SJCRH30 (cell line): Measurements from ENCODE around the gene C6orf47. TPM values are rescaled to one million over a fixed set of nuclear protein-coding genes. Genes with fewer than 3 reads are reported as not detected.
A peak's percentile ranks its signal among the peaks of the same experiment; 100 is the strongest.

Experiments used
- DNase-seq, 2 experiments: peaks; one replicate each; pipeline ENCODE4 v3.0.0-alpha.2; 2015 to 2020
- H3K27ac ChIP-seq: fragments of 250-450 bp; sonication (Bioruptor Pico); 2 replicates; pipeline ENCODE4 v1.5.1; 2020; ENCODE audit warnings: mild to moderate bottlenecking, moderate library complexity
- H3K27me3 ChIP-seq: fragments of 250-450 bp; sonication (Bioruptor Pico); 2 replicates; pipeline ENCODE4 v1.5.1; 2020; ENCODE audit warnings: mild to moderate bottlenecking, moderate library complexity
- H3K36me3 ChIP-seq: fragments of 250-450 bp; sonication (Bioruptor Pico); 2 replicates; pipeline ENCODE4 v1.5.1; 2020; ENCODE audit warnings: mild to moderate bottlenecking, moderate library complexity
- H3K4me1 ChIP-seq: fragments of 250-450 bp; sonication (Bioruptor Pico); 2 replicates; pipeline ENCODE4 v1.5.1; 2020; ENCODE audit warnings: mild to moderate bottlenecking, moderate library complexity
- H3K4me3 ChIP-seq: fragments of 250-450 bp; sonication (Bioruptor Pico); 2 replicates; pipeline ENCODE4 v1.5.1; 2020; ENCODE audit warnings: mild to moderate bottlenecking, moderate library complexity
- H3K9me3 ChIP-seq: fragments of 250-450 bp; sonication (Bioruptor Pico); replicated peaks from 2 replicates; pipeline ENCODE4 v1.5.1; 2020; ENCODE audit warnings: mild to moderate bottlenecking, moderate library complexity
- total RNA-seq: library from RNA; depleted of rRNA; stranded (reverse); fragments of >200 nt; shearing (Covaris generic); gene quantifications from 2 replicates; pipeline ENCODE4 v1.2.3, GENCODE V29; 2014

The C6orf47 gene
- total RNA-seq, 1 experiment from 2014 or later = 19.0 TPM

DNA sequence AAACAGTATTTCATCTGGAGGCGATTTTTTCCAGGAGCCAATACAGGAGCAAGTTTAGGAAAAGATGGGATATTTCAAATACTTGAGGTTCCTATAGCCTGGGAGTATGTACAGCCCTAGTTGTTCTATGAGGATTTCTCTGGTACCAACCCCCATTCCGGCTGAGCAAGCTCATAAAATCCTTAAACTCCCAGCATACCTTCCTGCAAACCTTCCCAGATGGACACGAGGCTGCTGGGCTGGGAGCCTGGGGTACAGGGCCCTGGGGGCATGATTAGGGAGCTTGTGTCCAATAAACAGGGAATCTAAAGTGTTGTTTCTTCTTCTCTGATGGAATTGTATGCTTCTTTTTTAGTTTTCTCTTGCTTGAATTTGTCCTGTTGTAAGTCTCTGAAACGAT lies 38.6 kb downstream of the C6orf47 start:
- DNase-seq = peak in 1 of 2 experiments; percentile 24
- no peaks in the 10 kb centered on the region for H3K9me3 ChIP-seq
- H3K27ac ChIP-seq = no peak overlapping the region; the same call in none of the 2 replicates
- H3K27me3 ChIP-seq = no peaks in the 10 kb centered on the region
- peaks cover 48% of the 10 kb centered on the region for H3K36me3 ChIP-seq
- H3K4me3 ChIP-seq = peak overlapping the region; percentile 95
- H3K4me1 ChIP-seq = no peaks in the 10 kb centered on the region

DNA sequence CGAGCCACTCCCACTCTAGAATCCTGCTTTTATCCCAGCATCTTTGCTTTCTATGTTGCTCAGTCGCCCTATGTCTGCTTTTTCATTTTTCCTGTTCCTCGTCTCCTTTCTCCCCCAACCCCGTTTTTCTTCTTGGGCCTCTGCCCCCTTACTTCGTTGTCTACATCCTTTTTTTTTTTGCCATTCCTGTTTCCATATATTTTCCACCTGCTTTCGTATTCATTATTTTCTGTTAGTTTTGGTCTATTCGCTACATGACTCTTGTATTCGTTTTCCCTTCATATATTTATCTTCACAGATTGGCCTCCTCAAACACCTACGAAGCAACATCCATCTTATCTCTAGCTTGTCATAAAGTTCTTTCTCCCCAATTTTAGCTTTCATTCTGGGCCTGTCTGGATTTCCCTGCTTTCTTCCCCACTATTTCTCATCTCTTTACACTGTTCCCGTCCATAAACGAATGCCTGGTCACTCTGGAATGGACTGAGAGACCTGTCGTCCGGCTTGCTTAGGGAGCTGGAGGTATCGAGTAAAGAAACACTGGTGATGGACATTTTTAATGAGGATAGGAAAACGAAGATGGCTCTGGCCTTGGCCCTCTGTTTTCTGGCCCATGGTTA lies 39.1 kb downstream of the C6orf47 start:
- H3K36me3 ChIP-seq = peaks cover 43% of the 10 kb centered on the region
- no peaks in the 10 kb centered on the region for H3K4me1 ChIP-seq
- peak overlapping the region; percentile 91 for H3K27ac ChIP-seq
- peak in 1 of 2 experiments; percentile 20 for DNase-seq
- H3K27me3 ChIP-seq = no peaks in the 10 kb centered on the region
- peak overlapping the region; percentile 95 for H3K4me3 ChIP-seq
- no peaks in the 10 kb centered on the region for H3K9me3 ChIP-seq

DNA sequence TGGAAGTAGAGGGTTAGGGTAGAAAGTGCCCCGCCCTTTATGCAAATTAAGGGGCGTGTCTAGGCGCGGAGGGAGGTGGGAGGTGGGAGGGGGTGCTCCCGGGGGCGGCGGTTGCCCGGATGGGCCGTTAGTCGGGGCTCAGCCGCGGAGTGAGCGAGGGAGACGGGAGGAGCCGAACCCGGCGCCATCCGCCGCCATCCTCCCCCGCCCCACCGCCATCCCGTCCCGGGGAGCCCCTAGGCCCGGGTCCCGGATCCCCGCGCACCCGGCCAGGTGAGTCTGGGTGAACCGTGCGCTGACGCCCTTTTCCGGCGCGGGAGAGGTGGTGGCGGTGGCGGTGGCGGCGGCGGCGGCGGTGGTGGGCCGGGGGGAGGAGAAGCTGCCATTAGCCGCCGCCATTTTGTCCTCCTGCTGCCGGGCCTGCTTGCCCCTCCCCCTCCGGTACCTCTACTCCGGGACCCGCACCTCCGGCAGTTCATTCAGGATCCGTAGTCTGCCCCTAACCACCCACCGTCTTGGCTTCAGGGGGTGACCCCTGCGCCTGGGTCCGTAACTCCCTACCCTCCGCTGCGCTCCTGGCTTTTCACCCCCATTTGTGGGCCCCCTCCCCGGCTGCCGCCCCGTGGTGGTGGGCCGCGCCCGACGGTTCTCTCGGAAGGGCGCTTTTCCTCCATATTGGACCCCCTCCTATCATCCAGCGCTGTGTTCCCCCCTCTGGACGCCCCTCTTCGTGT lies 39.8 kb downstream of the C6orf47 start, which contains the start of gene PRRC2A:
PRRC2A (plus strand) TSS at position 130 of the 734 bp plus-strand sequence. CDS start 2,075 bp downstream, outside the sequence.
- no peaks in the 10 kb centered on the region for H3K9me3 ChIP-seq
- H3K27me3 ChIP-seq = no peaks in the 10 kb centered on the region
- H3K4me3 ChIP-seq = peak within 1 kb of the TSS; percentile 95
- H3K27ac ChIP-seq = peak within 1 kb of the TSS; percentile 91
- no peaks in the 10 kb centered on the region for H3K4me1 ChIP-seq
- peak; percentile 82 to 84 for DNase-seq
- peaks cover 36% of the 10 kb centered on the region for H3K36me3 ChIP-seq

DNA sequence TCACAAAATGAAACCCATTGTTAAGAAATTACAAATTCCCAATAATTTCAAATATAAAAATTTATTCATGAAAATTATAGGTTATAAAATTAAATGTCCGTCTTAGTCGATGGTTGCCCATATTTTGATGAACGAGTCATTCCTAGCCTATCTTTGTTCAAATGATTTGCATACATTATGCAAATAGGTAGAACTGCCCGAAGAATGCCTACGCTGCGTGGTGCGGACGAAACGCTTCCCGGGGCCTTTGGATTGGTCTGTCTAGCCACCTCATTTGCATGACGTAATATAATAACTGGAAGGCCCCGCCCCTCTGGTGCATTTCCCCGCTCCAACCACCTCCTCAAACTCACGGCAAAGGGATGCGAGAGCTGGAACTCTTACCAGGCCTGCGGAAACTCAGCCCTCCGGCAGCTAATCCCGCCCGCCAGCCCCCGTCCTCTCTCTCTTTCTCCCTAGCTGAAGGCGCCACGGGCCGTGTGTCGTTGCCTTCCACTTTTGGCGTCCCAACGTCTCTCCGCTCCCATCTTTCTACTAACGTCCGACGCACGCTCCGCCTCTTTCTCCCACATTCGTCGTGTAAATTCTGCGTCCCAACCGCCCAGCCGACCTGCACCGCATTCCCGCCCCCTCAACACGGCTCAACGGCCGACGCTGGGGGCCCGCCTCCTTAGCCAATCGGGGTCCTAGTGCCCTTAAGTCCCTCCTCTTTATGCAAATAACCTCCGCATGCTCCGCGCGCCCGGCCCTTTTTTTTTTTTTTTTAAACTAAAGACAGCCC lies 40.6 kb downstream of the C6orf47 start:
- peak; percentile 98 for DNase-seq
- Histone ChIP-seq H3K4me1 (no peaks in the 10 kb centered on the region), H3K36me3 (peaks cover 28% of the 10 kb centered on the region), H3K4me3 (peak overlapping the region; percentile 64), H3K9me3 (no peaks in the 10 kb centered on the region), H3K27me3 (no peaks in the 10 kb centered on the region), H3K27ac (peak overlapping the region; percentile 91)

- no peaks in the 10 kb centered on the region for H3K27me3 ChIP-seq
- no peak for DNase-seq
- H3K4me1 ChIP-seq = no peaks in the 10 kb centered on the region
- no peak overlapping the region for H3K4me3 ChIP-seq
- H3K27ac ChIP-seq = no peak overlapping the region
- H3K9me3 ChIP-seq = no peaks in the 10 kb centered on the region
- 0 out of 2 replicates have a peak, but pooled peaks cover 3% of the 10 kb centered on the region for H3K36me3 ChIP-seq
These were observed 43.6 kb downstream of the C6orf47 start for GRCh38 chr6:31617010-31617409.

GRCh38 chr6:31615748-31616147 lies 44.8 kb downstream of the C6orf47 start:
- H3K36me3 ChIP-seq = no peaks in the 10 kb centered on the region
- no peak overlapping the region for H3K4me3 ChIP-seq

DNA sequence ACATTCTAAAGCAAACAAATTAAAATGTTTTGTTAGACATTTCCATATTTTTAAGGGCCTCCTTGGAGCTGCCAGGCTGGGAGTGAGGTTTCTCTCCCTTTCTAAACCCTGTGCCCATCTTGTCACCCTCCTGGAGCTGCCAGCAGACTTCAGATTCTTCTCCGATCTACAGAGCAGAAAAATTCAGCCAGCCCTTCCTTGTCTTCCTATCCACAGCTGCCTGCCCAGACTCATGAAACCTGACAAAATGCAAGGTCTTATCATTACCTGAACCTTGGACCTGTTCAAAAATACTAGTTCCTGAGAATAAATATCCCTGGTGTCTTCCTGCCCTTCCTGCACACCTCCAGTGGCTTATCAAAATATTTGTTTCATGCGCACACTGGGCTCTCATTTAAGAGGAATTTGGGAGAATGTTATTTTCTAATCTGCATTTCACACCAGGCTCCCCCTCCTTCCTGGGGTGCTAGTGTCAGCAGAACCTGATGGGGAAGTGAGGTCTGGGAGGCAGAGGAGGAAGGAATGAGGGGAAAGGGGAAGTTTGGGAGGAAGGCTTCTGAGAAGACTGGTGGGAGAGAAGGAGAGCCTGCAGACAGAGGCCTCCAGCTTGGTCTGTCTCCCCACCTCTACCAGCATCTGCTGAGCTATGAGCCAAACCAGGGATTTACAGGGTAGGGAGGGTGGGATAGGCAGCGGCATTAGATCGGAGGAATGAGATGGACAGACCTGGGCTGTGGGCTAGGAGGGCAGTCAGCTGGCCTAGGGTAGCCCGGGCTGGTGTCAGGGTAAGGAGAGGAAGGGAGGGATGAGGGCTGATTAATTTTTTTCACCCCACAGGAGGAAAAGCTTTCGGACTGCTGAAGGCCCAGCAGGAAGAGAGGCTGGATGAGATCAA lies 45.6 kb downstream of the C6orf47 start, which contains the start of gene AIF1:
AIF1 (plus strand) TSS at position 551 of the 895 bp plus-strand sequence; CDS start at position 647, 96 bp downstream.
- H3K27ac ChIP-seq = no peak within 1 kb of the TSS
- H3K27me3 ChIP-seq = no peaks in the 10 kb centered on the region
- DNase-seq = no peak
- no peaks in the 10 kb centered on the region for H3K4me1 ChIP-seq
- H3K9me3 ChIP-seq = no peaks in the 10 kb centered on the region
- H3K4me3 ChIP-seq = no peak within 1 kb of the TSS
- no peaks in the 10 kb centered on the region for H3K36me3 ChIP-seq

More at GRCh38 chr6:31615748-31616147, 44.8 kb downstream of the C6orf47 start:
- Histone ChIP-seq H3K27ac (no peak overlapping the region), H3K9me3 (no peaks in the 10 kb centered on the region), H3K27me3 (no peaks in the 10 kb centered on the region), H3K4me1 (no peaks in the 10 kb centered on the region)
- no peak for DNase-seq

GRCh38 chr6:31614075-31614619 lies 46.4 kb downstream of the C6orf47 start:
- Histone ChIP-seq H3K9me3 (no peaks in the 10 kb centered on the region), H3K36me3 (no peaks in the 10 kb centered on the region), H3K4me3 (no peak overlapping the region), H3K27ac (no peak overlapping the region), H3K4me1 (no peaks in the 10 kb centered on the region), H3K27me3 (no peaks in the 10 kb centered on the region)
- DNase-seq = no peak

- no peaks in the 10 kb centered on the region for H3K27me3 ChIP-seq
- H3K4me1 ChIP-seq = no peaks in the 10 kb centered on the region
- no peak overlapping the region for H3K4me3 ChIP-seq
- H3K36me3 ChIP-seq = no peaks in the 10 kb centered on the region
- H3K27ac ChIP-seq = no peak overlapping the region
- DNase-seq = no peak
- H3K9me3 ChIP-seq = no peaks in the 10 kb centered on the region
These were observed 49.6 kb downstream of the C6orf47 start for GRCh38 chr6:31610968-31611367.

DNA sequence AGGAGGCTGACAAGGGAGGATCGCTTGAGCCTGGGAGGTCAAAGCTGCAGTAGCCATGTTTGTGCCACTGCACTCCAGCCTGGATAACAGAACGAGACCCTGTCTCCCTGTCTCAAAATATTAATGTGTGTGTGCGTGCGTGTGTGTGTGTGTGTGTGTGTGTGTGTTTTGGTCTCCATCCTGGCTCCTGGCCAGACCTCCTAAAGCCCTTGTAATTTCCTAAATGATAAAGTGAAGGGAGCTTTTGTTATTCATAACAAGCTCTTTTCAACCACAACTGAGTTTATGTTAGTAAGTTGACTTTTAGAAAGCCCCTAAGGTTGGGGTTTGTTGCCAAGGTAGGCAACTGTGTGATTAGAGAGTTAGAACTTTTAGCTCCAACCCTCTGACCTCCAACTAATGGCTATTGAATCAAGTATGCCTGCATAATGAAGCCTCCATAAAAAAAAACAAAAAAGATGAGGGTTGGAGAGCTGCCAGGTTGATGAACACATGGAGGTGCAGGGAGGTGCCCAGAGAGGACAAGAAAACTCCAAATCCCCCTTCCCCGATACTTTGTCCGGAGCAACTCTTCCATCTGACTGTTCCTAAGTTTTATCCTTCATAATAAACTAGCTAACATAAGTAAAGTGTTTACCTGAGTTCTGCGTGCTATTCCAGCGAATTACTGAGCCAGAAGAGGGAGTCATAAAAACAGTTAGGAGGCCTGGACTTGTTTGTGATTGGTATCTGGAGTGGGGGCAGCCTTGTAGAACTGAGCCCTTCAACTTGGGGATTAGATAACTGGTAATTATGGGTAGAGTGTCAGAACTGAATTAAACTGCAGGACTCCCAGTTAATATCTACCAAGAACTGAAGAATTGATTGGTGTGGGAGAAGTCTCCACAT lies 50.8 kb downstream of the C6orf47 start:
- Histone ChIP-seq H3K27ac (no peak overlapping the region), H3K4me3 (no peak overlapping the region), H3K9me3 (no peaks in the 10 kb centered on the region), H3K4me1 (no peaks in the 10 kb centered on the region), H3K27me3 (no peaks in the 10 kb centered on the region), H3K36me3 (no peaks in the 10 kb centered on the region)
- peak in 1 of 2 experiments; percentile 30 for DNase-seq
